Heart right ventricle (tissue), 16 donors: ENCODE measurements around the gene KCNK2. TPM values are rescaled to one million over a fixed set of nuclear protein-coding genes. Genes with fewer than 3 reads are reported as not detected.
A peak's percentile ranks its signal among the peaks of the same experiment; 100 is the strongest.

Experiments used
- ATAC-seq, 8 donors: fragments of 200-7000 bp; cut with Tn5 transposase; one replicate each; pipeline ENCODE4 v1.9.1; 2020; ENCODE audit warnings: mild to moderate bottlenecking in 8 of 8, moderate library complexity in 8 of 8, moderate number of reproducible peaks in 1 of 8
- DNase-seq, 2 donors: peaks; one replicate each; pipeline ENCODE4 v3.0.0-alpha.2; 2020
- H3K27ac ChIP-seq, 10 donors: fragments of 200-600 bp; sonication (generic) in 2 of 10; one replicate each; pipeline versions ENCODE4 v1.5.0 to v1.8.0; 2020 to 2022; ENCODE audit warnings: mild to moderate bottlenecking in 3 of 10
- H3K27me3 ChIP-seq, 7 donors: fragments of 200-600 bp; one replicate each; pipeline ENCODE4 v1.8.0; 2021 to 2022; ENCODE audit warnings: mild to moderate bottlenecking in 2 of 7
- H3K36me3 ChIP-seq, 9 donors: fragments of 200-600 bp; sonication (generic) in 1 of 9; one replicate each; pipeline versions ENCODE4 v1.5.0 to v1.8.0; 2020 to 2022; ENCODE audit warnings: mild to moderate bottlenecking in 2 of 9
- H3K4me1 ChIP-seq, 9 donors: fragments of 200-600 bp; sonication (generic) in 1 of 9; one replicate each; pipeline versions ENCODE4 v1.5.0 to v1.8.0; 2020 to 2022; ENCODE audit warnings: mild to moderate bottlenecking in 4 of 9
- H3K4me3 ChIP-seq, 10 donors: fragments of 200-600 bp; sonication (generic) in 2 of 10; one replicate each; pipeline versions ENCODE4 v1.5.0 to v1.8.0; 2020 to 2022; ENCODE audit warnings: mild to moderate bottlenecking in 7 of 10, moderate library complexity in 2 of 10
- H3K9me3 ChIP-seq, 11 donors: fragments of 200-600 bp in 10 of 11; sonication (generic) in 2 of 11; one replicate each; pipeline versions ENCODE4 v1.5.0 to v1.8.0; 2013 to 2022; ENCODE audit warnings: mild to moderate bottlenecking in 2 of 11, control low read depth in 1 of 11, moderate library complexity in 1 of 11
- WGBS, 2 donors: extraction: QIAGEN DNeasy Blood & Tissue Kit; methylation state at CpG; one replicate each; pipeline ENCODE4 v1.1.7; 2013; ENCODE audit warnings: inconsistent platforms in 1 of 2; 5-methylcytosine and 5-hydroxymethylcytosine counted together
- intact Hi-C, 10 donors: fragments of 100-400 bp; cut with DNase I; formaldehyde crosslinking; loops; one replicate each; pipeline versions ENCODE4 v1.11.1 to v1.14.2; 2022
- polyA plus RNA-seq, 2 donors: library from polyadenylated mRNA; stranded (reverse); fragments of 200-250 nt; gene quantifications; one replicate each; pipeline ENCODE4 v1.2.3, GENCODE V29; 2013
- total RNA-seq, 10 donors: library from RNA; stranded (reverse); fragmentation: NEBNext Ultra II Directional in 3 of 10; extraction: Animal tissue kit (Norgen Biotek cat#: 25700) in 3 of 10; gene quantifications; one replicate each; pipeline versions ENCODE4 v1.2.1 to v1.2.4, GENCODE V29; 2021 to 2023
- TF ChIP-seq, protein P1 (sequence below), 9 donors: fragments of 200-600 bp; sonication (generic) in 2 of 9; IDR thresholded peaks; one replicate each; pipeline versions ENCODE4 v1.5.0 to v1.8.0; 2021 to 2022; ENCODE audit warnings: antibody characterized with exemption in 9 of 9, mild to moderate bottlenecking in 5 of 9, moderate library complexity in 1 of 9
- donor health status: Arrhythmogenic right ventricular cardiomyopathy.
- donor health status: ischemic (EF 13 %, LVEDD 7.1; RV severe dilation, severe dysfunction).
- donor health status: healthy with polysubstance abuse.
- donor health status: DM: no; HTN: yes; CAD: no.
- donor health status: DM: no; HTN: no; CAD: no.
- donor health status: ischemic (EF 25% LVEDD 6.9; RV normal size, moderate dysfunction).
- donor health status: ischemic (EF 25% LVEDD 5.7; RV mildly dilated, moderate dysfunction).
- donor health status: healthy.
- donor health status: DM: yes; HTN: yes; CAD: no.
- donor health status: Ischemic cardiomyopathy.
- donor health status: ischemic (EF 35%, LVEDD 5.7; RV mildly dilated, moderate dysfunction).
- donor health status: nonischemic (EF 11% LVEDD 7.7; RV severe dilation, severe dysfunction).
- donor health status: DM: yes; HTN: yes; CAD: no.
- donor health status: PGD.
- donor health status: ischemic (EF 29% LVEDD 5.4; RV normal size, mild dysfunction).
- donor health status: nonischemic (EF 23%, LVEDD 6.1; RV moderate dilation, normal function).

Gene KCNK2
- total and polyA plus RNA-seq, 12 donors = 0.06 to 0.79 (median 0.26) TPM; not detected in 5

DNA sequence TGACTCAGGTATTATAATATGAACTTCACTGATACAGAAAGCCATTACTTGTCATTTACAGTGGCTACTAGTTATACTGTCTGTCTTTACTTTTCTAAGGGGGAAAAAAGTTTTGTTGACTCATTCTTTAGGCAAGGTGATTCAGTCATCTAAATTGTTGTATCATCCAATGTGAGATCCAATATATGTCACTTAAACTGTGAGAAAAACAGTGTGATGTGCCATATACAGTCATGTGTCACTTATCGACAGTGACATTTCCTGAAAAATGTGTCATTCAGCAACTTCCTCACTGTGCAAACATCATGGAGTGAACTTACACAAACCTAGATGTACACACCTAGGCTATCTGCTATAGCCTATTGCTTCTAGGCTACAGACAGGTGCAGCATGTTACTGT lies 57.6 kb downstream of the KCNK2 start:
- Histone ChIP-seq H3K27ac (no peak overlapping the region), H3K4me3 (no peak overlapping the region), H3K36me3 (no peaks in the 10 kb centered on the region), H3K27me3 (no peaks in the 10 kb centered on the region), H3K9me3 (peaks cover 0 to 33% (median 18%) of the 10 kb centered on the region in 11 donors), H3K4me1 (no peaks in the 10 kb centered on the region)
- DNase-seq = no peak
- 90 to 91% methylated on average over 1 of the region's 1 CpG for WGBS, 2 donors
- intact Hi-C loops = no loop called here
- ATAC-seq = no peak
- TF ChIP-seq, protein P1, sequence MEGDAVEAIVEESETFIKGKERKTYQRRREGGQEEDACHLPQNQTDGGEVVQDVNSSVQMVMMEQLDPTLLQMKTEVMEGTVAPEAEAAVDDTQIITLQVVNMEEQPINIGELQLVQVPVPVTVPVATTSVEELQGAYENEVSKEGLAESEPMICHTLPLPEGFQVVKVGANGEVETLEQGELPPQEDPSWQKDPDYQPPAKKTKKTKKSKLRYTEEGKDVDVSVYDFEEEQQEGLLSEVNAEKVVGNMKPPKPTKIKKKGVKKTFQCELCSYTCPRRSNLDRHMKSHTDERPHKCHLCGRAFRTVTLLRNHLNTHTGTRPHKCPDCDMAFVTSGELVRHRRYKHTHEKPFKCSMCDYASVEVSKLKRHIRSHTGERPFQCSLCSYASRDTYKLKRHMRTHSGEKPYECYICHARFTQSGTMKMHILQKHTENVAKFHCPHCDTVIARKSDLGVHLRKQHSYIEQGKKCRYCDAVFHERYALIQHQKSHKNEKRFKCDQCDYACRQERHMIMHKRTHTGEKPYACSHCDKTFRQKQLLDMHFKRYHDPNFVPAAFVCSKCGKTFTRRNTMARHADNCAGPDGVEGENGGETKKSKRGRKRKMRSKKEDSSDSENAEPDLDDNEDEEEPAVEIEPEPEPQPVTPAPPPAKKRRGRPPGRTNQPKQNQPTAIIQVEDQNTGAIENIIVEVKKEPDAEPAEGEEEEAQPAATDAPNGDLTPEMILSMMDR (IDR thresholded peaks at IDR 0.05) = no peak

DNA sequence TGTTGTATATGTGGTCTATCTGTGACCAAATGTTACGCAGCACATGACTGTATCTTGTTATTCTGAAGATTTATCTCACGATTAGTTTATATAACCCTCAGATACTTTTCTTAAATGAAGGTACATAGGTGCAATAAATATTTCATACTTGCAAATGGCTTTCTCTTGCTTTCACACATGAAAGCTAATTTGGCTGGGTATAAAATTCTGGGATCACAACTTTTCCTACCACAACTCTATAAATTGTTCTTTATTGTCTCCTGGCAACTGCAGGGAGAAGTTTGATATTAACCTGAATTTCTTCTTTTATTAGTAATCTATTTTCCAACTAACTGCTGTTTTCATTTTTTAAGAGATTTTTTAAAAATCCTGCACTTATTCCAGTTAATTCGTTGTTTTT lies 58.9 kb downstream of the KCNK2 start:
- 89 to 91% methylated on average over 3 of the region's 3 CpGs for WGBS, 2 donors
- ATAC-seq = no peak
- Histone ChIP-seq H3K4me1 (no peaks in the 10 kb centered on the region), H3K9me3 (peaks cover 0 to 33% (median 18%) of the 10 kb centered on the region in 11 donors), H3K27ac (no peak overlapping the region), H3K27me3 (no peaks in the 10 kb centered on the region), H3K36me3 (no peaks in the 10 kb centered on the region), H3K4me3 (no peak overlapping the region)
- DNase-seq = no peak
- TF ChIP-seq, protein P1 (IDR thresholded peaks at IDR 0.05) = no peak
- intact Hi-C loops = no loop called here

DNA sequence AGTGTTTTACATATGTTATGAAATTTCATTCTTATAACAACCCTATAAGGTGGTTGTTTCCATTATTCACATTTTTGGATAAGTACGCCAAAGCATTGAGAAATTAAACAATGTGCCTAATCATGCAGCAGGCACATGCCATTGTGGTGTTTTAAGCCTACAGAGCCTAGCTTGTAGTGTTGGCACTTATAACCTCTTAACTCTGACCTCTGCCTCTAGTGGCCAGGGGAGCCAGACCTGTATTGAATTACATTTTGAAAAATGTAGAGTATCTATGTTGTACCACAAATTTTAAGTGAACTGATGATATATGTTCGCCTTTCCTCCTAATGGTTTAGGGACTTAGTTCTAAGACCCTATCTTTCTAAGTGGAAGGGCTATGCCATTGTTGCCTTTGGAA lies 61.0 kb downstream of the KCNK2 start:
- H3K27ac ChIP-seq = no peak overlapping the region
- WGBS, 2 donors = 96 to 98% methylated on average over 2 of the region's 2 CpGs
- TF ChIP-seq, protein P1 (IDR thresholded peaks at IDR 0.05) = no peak
- H3K36me3 ChIP-seq = no peaks in the 10 kb centered on the region
- ATAC-seq = no peak
- H3K9me3 ChIP-seq = peaks cover 0 to 33% (median 18%) of the 10 kb centered on the region in 11 donors
- no peak for DNase-seq
- no peak overlapping the region for H3K4me3 ChIP-seq
- intact Hi-C loops = no loop called here
- H3K4me1 ChIP-seq = no peaks in the 10 kb centered on the region
- H3K27me3 ChIP-seq = no peaks in the 10 kb centered on the region

DNA sequence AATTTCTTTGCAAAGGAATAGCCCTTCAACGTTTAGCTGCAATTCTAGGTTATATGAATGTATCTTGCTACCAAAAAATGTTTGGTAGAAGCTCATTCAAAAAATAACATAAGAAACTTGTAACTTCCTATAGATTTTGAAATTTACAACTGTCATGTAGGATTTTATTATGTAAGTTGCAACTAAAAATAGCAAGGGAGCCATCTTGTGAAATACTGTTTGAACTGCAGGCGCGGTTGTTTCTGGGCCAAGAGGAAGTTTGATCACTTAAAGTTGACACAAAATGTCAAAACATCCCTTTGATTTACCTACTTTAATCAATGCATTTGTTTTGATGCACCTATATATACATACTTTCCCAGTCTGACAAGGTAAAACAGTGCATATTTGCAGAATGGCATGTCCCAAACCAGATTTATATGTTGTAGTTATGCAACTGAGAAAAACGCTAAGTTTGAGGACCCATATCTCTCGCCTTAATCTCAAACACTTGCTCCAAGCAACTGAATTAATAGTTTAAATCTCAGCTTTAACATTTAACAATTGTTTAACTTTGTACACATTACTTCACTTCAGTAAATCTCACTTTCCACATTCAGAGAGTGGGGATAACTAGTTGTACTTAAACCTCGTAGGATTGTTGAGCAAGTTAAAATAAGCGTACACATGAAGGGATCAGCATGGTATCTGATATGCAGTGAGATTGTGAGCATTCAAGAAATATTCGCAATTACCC lies 63.9 kb downstream of the KCNK2 start:
- DNase-seq = no peak
- TF ChIP-seq, protein P1 (IDR thresholded peaks at IDR 0.05) = peak in 2 of 9 donors; percentile 12 to 33
- H3K4me1 ChIP-seq = no peaks in the 10 kb centered on the region
- H3K27me3 ChIP-seq = no peaks in the 10 kb centered on the region
- WGBS, 2 donors = 66 to 70% methylated on average over 8 of the region's 8 CpGs
- H3K36me3 ChIP-seq = no peaks in the 10 kb centered on the region
- H3K4me3 ChIP-seq = no peak overlapping the region
- no peak overlapping the region for H3K27ac ChIP-seq
- intact Hi-C loops = no loop called here
- H3K9me3 ChIP-seq = peaks cover 0 to 17% (median 7%) of the 10 kb centered on the region in 11 donors
- no peak for ATAC-seq
